Measurements from ENCODE around the gene PDCD4. TPM values are rescaled to one million over a fixed set of nuclear protein-coding genes. Genes with fewer than 3 reads are reported as not detected.

The PDCD4 gene
- total and polyA plus RNA-seq, 2 of the 4 experiments (the other 2 are of a cell fraction): 10.9 to 49.7 TPM

DNA sequence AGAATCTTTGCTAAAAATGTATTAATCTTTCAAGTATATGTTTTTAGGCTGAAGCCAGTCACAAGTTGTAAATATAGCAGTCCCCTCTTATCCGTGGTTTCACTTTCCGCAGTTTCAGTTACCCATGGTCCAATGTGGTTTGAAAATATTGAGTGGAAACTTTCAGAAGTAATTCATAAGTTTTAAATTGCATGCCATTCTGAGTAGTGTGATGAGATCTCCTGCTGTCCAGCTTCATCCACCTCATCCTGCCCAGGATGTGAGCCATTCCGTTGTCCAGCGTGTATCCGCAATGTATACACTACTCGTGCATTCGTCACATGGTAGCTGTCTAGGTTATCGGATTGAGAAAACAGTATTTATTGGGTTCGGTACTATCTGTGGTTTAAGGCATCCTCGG is 12.2 kb downstream of the PDCD4 start:
- peaks cover 0 to 3% of the 10 kb centered on the region in 2 experiments; a peak in 2 of 4 replicates for H3K79me1 ChIP-seq (ENCODE audit: low read depth in 1 of 2, low read length in 2 of 2)
- in situ Hi-C loops (cut with MboI; ENCODE audit: low sequenced_read_pairs): loop anchor here (10.0 kb wide), 1 partner anchor 579 kb away; the partner anchor contains the start of gene SMNDC1
- peak; percentile 66 for DNase-seq

More for the DNA sequence above, 12.2 kb downstream of the PDCD4 start:
- H3K18ac ChIP-seq (ENCODE audit: low read depth, low read length): no peak overlapping the region
- no peak for TF ChIP-seq CHD1 (IDR thresholded peaks at IDR 0.05; ENCODE audit: low read depth, low read length)
- TF ChIP-seq, protein P1, sequence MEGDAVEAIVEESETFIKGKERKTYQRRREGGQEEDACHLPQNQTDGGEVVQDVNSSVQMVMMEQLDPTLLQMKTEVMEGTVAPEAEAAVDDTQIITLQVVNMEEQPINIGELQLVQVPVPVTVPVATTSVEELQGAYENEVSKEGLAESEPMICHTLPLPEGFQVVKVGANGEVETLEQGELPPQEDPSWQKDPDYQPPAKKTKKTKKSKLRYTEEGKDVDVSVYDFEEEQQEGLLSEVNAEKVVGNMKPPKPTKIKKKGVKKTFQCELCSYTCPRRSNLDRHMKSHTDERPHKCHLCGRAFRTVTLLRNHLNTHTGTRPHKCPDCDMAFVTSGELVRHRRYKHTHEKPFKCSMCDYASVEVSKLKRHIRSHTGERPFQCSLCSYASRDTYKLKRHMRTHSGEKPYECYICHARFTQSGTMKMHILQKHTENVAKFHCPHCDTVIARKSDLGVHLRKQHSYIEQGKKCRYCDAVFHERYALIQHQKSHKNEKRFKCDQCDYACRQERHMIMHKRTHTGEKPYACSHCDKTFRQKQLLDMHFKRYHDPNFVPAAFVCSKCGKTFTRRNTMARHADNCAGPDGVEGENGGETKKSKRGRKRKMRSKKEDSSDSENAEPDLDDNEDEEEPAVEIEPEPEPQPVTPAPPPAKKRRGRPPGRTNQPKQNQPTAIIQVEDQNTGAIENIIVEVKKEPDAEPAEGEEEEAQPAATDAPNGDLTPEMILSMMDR (conservative IDR thresholded peaks at IDR 0.05; ENCODE audit: low read depth, low read length): no peak
- no peak for TF ChIP-seq FOS (IDR thresholded peaks at IDR 0.05; ENCODE audit: low read depth, low read length)
- TF ChIP-seq MAFK (IDR thresholded peaks at IDR 0.05; ENCODE audit: low read depth, low read length): no peak
- no peak for TF ChIP-seq RAD21 (IDR thresholded peaks at IDR 0.05; ENCODE audit: low read length)
- TF ChIP-seq MAZ (IDR thresholded peaks at IDR 0.05; ENCODE audit: borderline replicate concordance, low read depth, low read length): no peak
- TF ChIP-seq BHLHE40 (IDR thresholded peaks at IDR 0.05; ENCODE audit: low read depth, low read length): no peak
- no peak for TF ChIP-seq MXI1 (IDR thresholded peaks at IDR 0.05; ENCODE audit: borderline replicate concordance, low read depth, low read length)
- no peak for TF ChIP-seq POLR2A (IDR thresholded peaks at IDR 0.05; ENCODE audit: low read depth, low read length)
- no peak for TF ChIP-seq CEBPB (IDR thresholded peaks at IDR 0.05; ENCODE audit: low read depth, low read length)
- no peak overlapping the region for H4K5ac ChIP-seq (ENCODE audit: low read depth, low read length)
- H2AK5ac ChIP-seq (ENCODE audit: low read depth, low read length): no peak overlapping the region
- POLR2A ChIA-PET (ENCODE audit: unreplicated experiment): no interaction called here
- no peak overlapping the region for H2BK5ac ChIP-seq (ENCODE audit: low read depth, low read length, poor library complexity, severe bottlenecking)
- intact Hi-C loops (cut with micrococcal nuclease): no loop called here
- no peak overlapping the region for H3K27ac ChIP-seq (ENCODE audit: insufficient read depth, low read length)
- no peak overlapping the region for H2BK20ac ChIP-seq (ENCODE audit: low read depth, low read length)
- peaks cover 8% of the 10 kb centered on the region for H3K36me3 ChIP-seq (ENCODE audit: control insufficient read depth, insufficient read depth, low read length)
- no peaks in the 10 kb centered on the region for H3K27me3 ChIP-seq (ENCODE audit: control insufficient read depth, insufficient read depth, low read length)
- ATAC-seq (ENCODE audit: low read depth): peak; percentile 59; the same call in 1 of the 2 replicates
- CTCF ChIA-PET: no interaction called here
- H2BK120ac ChIP-seq (ENCODE audit: low read depth, low read length): no peak overlapping the region
- H3K9ac ChIP-seq (ENCODE audit: low read depth, low read length): no peak overlapping the region
- H2AFZ ChIP-seq (replicated peaks; ENCODE audit: low read length, poor library complexity): peak overlapping the region; percentile 4
- BruUV-seq (replicated peaks): no TSS peak
- H3K56ac ChIP-seq (ENCODE audit: extremely low read depth, insufficient read depth, low read length): no peak overlapping the region
- H4K8ac ChIP-seq (ENCODE audit: low read depth in 2 of 2, low read length in 2 of 2): no peak overlapping the region
- no peak overlapping the region for H4K91ac ChIP-seq (ENCODE audit: insufficient read depth, low read depth, low read length)
- H3K4me2 ChIP-seq (ENCODE audit: low read depth, low read length): no peak overlapping the region
- dilution Hi-C loops (cut with HindIII; ENCODE audit: low sequenced_read_pairs, unreplicated experiment): no loop called here
- H3K4me1 ChIP-seq (ENCODE audit: control insufficient read depth, insufficient read depth, low read length): peaks cover 2% of the 10 kb centered on the region; the same call in 1 of the 2 replicates
- no CpG with 5 or more reads among the region's 10 CpGs for WGBS, 2 experiments (ENCODE audit: extremely low coverage in 2 of 2, insufficient read length in 1 of 2)
- no peaks in the 10 kb centered on the region for H4K20me1 ChIP-seq (ENCODE audit: insufficient read depth, low read length)
- no peaks in the 10 kb centered on the region for H3K9me3 ChIP-seq (ENCODE audit: control insufficient read depth, insufficient read depth, low read length)
- no peak overlapping the region for H3K23ac ChIP-seq (ENCODE audit: low read depth, low read length)
- no peak overlapping the region for H3K4me3 ChIP-seq (ENCODE audit: insufficient read depth, low read depth, low read length)
- H3K9me1 ChIP-seq (ENCODE audit: insufficient read depth, low read length): no peaks in the 10 kb centered on the region; the same call in 1 of the 2 replicates
- no peak overlapping the region for H2AK9ac ChIP-seq (replicated peaks; ENCODE audit: low read depth, low read length, poor library complexity)
- no peak overlapping the region for H3K14ac ChIP-seq (replicated peaks; ENCODE audit: low read depth, low read length)
- H3K4ac ChIP-seq (ENCODE audit: low read depth, low read length): no peak overlapping the region
- no peak overlapping the region for H2BK15ac ChIP-seq (ENCODE audit: low read depth, low read length)

Data from IMR-90 (cell line).